Testis (tissue), 3 donors: ENCODE measurements around the gene URB1. TPM values are rescaled to one million over a fixed set of nuclear protein-coding genes. Genes with fewer than 3 reads are reported as not detected.
"Not testable (repeated sequence)": the region's sequence is repeated elsewhere in the genome, so short reads cannot be mapped to it uniquely, and the experiment has no call there.

Experiments
- DNase-seq: peaks from one replicate; pipeline ENCODE4 v3.0.0-alpha.2; 2019
- H3K27ac ChIP-seq, 2 donors: fragments of 200-600 bp; sonication (generic); one replicate each; pipeline ENCODE4 v1.5.1; 2019
- H3K27me3 ChIP-seq: fragments of 200-600 bp; sonication (generic); one replicate; pipeline ENCODE4 v1.5.1; 2019
- H3K36me3 ChIP-seq: fragments of 200-600 bp; sonication (generic); one replicate; pipeline ENCODE4 v1.5.1; 2017; ENCODE audit warnings: low read depth; ENCODE audit errors: missing control alignments
- H3K4me1 ChIP-seq: fragments of 200-600 bp; sonication (generic); one replicate; pipeline ENCODE4 v1.5.1; 2019
- H3K4me3 ChIP-seq, 2 donors: fragments of 200-600 bp; sonication (generic); one replicate each; pipeline ENCODE4 v1.5.1; 2017 to 2019
- H3K9me3 ChIP-seq: fragments of 200-600 bp; sonication (generic); one replicate; pipeline ENCODE4 v1.5.1; 2017
- POLR2A ChIP-seq: fragments of 450-650 bp; IDR thresholded peaks from one replicate; pipeline ENCODE4 v1.6.1; 2017; ENCODE audit warnings: antibody characterized with exemption, mild to moderate bottlenecking, moderate library complexity
- WGBS, 2 donors: methylation state at CpG; one replicate each; pipeline ENCODE4 v1.1.5; 2018; 5-methylcytosine and 5-hydroxymethylcytosine counted together
- intact Hi-C: fragments of 100-400 bp; cut with DNase I; formaldehyde crosslinking; loops from one replicate; pipeline ENCODE4 v1.15.1; 2023; ENCODE audit warnings: low total_unique reads
- polyA plus RNA-seq: library from polyadenylated mRNA; stranded (reverse); fragments of 350-450 nt; fragmentation: Illumina TruSeq; extraction: RNeasy Lipid Tissue Mini Kit (QIAGEN cat#74804); gene quantifications from one replicate; pipeline ENCODE4 v1.2.3, GENCODE V29; 2014; ENCODE audit warnings: low read depth, low replicate concordance; ENCODE audit not compliant: insufficient read depth
- total RNA-seq, 2 donors: library from RNA; depleted of rRNA; stranded (reverse); fragments of >200 nt; gene quantifications; one replicate each; pipeline ENCODE4 v1.2.3, GENCODE V29; 2016
- TF ChIP-seq, protein P1 (sequence below), 3 experiments: fragments of 450-650 bp in 2 of 3; fragments of 200-600 bp in 1 of 3; sonication (generic) in 1 of 3; IDR thresholded peaks; one replicate each; pipeline ENCODE4 v1.5.1; 2016 to 2019; ENCODE audit warnings: antibody characterized with exemption in 3 of 3, mild to moderate bottlenecking in 2 of 3, moderate library complexity in 1 of 3

The URB1 gene
- total and polyA plus RNA-seq, 3 donors from 2014 or later = 16.6 to 41.4 (median 38.8) TPM

DNA sequence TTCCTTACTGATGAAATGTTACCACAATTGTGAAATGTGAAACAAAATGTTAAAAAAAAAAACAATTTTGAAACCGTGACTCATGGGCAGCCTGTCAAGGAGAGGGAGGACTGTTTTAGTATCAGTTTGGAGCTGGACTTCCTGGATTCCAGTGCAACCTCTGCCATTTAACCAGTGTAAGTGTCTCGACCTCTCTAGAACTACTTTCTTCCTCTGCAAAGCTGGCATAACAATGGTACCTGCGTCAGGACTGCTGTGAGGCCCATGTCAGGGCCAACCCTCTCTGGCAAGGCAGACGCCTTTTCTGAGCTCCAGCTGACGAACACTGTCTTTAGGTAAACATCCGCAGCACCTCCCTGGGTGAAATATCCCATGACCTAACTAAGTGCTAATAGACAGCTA, 20.9 kb downstream of the URB1 start:
- intact Hi-C loops = no loop called here
- Histone ChIP-seq H3K4me1 (peaks cover 7% of the 10 kb centered on the region), H3K4me3 (no peak overlapping the region), H3K36me3 (no peaks in the 10 kb centered on the region), H3K27ac (peak overlapping the region; percentile 59 to 81), H3K9me3 (no peaks in the 10 kb centered on the region), H3K27me3 (no peaks in the 10 kb centered on the region)
- WGBS, 2 donors = 44 to 59% methylated on average over 6 of the region's 6 CpGs
- DNase-seq = peak; percentile 40
- TF ChIP-seq POLR2A = no peak

DNA sequence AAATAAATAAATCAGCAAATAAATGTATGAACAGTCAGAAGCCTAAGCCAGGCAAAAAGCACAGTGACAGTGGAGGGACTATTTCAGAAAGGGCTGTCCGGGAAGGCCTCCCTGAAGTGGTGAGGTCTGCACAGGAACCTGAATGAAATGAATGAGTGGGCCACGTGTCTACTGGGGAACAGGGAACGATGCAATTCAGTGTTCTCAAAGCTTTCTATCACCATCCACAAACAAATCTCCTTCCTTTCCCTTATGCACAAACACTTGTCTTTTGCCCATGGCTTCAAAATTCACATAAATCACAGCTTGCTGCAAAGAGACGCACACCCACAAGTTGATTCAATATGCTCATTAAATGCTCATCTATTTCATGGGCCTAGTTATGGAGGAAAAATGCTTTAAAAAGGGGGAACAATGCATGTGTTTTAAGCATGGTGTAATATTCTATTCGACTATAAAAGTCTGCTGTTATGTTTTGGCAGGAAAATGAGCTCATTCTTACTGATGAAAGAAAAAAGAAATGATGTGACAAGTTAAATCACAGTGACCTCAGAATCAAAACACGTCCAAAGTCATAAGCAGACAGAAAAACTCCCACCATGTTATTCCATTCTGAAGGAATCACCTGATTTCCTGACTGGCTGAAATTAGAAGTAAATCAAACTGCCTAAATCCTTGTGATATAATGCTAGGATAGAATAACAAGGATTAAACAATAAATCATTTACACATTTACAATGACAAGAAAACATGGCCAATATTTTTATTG, 21.6 kb downstream of the URB1 start:
- peaks cover 7% of the 10 kb centered on the region for H3K4me1 ChIP-seq
- no peaks in the 10 kb centered on the region for H3K9me3 ChIP-seq
- no peak for DNase-seq
- no peak overlapping the region for H3K4me3 ChIP-seq
- no peaks in the 10 kb centered on the region for H3K36me3 ChIP-seq
- H3K27ac ChIP-seq = peak overlapping the region; percentile 59 to 81
- 79 to 80% methylated on average over 6 of the region's 6 CpGs for WGBS, 2 donors
- TF ChIP-seq POLR2A = no peak
- TF ChIP-seq, protein P1, sequence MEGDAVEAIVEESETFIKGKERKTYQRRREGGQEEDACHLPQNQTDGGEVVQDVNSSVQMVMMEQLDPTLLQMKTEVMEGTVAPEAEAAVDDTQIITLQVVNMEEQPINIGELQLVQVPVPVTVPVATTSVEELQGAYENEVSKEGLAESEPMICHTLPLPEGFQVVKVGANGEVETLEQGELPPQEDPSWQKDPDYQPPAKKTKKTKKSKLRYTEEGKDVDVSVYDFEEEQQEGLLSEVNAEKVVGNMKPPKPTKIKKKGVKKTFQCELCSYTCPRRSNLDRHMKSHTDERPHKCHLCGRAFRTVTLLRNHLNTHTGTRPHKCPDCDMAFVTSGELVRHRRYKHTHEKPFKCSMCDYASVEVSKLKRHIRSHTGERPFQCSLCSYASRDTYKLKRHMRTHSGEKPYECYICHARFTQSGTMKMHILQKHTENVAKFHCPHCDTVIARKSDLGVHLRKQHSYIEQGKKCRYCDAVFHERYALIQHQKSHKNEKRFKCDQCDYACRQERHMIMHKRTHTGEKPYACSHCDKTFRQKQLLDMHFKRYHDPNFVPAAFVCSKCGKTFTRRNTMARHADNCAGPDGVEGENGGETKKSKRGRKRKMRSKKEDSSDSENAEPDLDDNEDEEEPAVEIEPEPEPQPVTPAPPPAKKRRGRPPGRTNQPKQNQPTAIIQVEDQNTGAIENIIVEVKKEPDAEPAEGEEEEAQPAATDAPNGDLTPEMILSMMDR (IDR thresholded peaks at IDR 0.05) = no peak
- intact Hi-C loops = no loop called here
- no peaks in the 10 kb centered on the region for H3K27me3 ChIP-seq

DNA sequence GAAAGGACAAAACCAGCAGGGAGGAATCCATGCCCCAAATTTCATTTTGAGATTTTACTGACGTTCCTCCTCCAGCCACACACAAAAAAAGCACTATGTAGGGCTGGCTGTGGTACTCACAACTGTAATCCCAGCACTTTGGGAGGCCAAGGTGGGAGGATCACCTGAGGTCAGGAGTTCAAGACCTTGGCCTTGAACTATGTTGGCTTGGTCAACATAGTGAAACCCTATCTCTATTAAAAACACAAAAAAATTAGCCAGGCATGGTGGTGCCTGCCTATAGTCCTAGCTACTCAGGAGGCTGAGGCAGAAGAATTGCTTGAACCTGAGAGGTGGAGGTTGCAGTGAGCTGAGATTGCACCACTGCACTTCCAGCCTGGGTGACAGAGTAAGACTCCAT, 23.9 kb downstream of the URB1 start:
- H3K36me3 ChIP-seq, intact Hi-C loops, H3K4me1 ChIP-seq, H3K4me3 ChIP-seq, H3K9me3 ChIP-seq, H3K27ac ChIP-seq, DNase-seq, H3K27me3 ChIP-seq: not testable (repeated sequence)
- WGBS, 2 donors = 61 to 72% methylated on average over 1 of the region's 1 CpG

DNA sequence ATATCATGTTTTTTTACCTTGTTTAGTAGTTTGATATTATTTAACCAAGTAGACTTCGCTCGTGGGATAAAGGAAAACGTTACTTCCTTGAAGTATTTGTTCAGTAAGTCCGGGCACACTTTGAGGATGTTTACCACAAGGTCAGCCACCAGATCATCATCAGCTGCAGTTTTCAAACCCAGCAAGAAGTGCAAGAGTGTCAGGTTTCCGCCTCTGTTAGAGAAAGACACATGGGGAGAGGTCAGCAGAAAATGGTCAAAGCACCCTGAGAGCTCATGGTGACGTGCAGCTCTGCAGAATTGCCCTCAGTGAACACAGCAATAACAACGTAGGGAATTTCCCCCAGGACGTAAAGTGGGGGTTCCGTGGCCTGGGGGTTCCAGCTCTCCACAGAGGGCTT, 24.4 kb downstream of the URB1 start:
- H3K27me3 ChIP-seq = no peaks in the 10 kb centered on the region
- intact Hi-C loops = no loop called here
- H3K36me3 ChIP-seq = no peaks in the 10 kb centered on the region
- 90 to 91% methylated on average over 9 of the region's 9 CpGs for WGBS, 2 donors
- no peak overlapping the region for H3K27ac ChIP-seq
- no peaks in the 10 kb centered on the region for H3K9me3 ChIP-seq
- DNase-seq = no peak
- H3K4me3 ChIP-seq = no peak overlapping the region
- TF ChIP-seq, protein P1 (IDR thresholded peaks at IDR 0.05) = no peak
- TF ChIP-seq POLR2A = no peak
- H3K4me1 ChIP-seq = peaks cover 7% of the 10 kb centered on the region

DNA sequence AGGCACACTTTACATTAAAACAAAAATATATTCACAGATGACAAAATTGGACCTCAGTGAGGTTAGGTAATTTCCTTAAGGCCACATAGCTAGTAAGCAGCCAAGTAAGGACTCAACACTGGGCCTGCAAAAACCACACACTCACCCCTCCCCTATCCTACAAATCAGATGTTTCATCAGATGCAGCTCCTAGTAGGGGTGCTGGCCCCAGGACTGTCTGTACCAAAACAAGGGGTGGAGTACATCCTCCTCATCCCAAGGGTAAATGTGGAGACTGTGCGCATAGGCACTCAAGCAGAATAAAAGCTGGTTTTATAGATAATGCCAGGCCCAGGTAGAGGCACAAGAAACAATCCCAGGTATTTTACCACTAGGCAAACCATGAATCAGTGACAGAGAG, 25.7 kb downstream of the URB1 start:
- no peak for DNase-seq
- no peak overlapping the region for H3K4me3 ChIP-seq
- WGBS, 2 donors = 92 to 97% methylated on average over 1 of the region's 1 CpG
- TF ChIP-seq POLR2A = no peak
- TF ChIP-seq, protein P1 (IDR thresholded peaks at IDR 0.05) = no peak
- intact Hi-C loops = no loop called here
- H3K27me3 ChIP-seq = no peaks in the 10 kb centered on the region
- peaks cover 4% of the 10 kb centered on the region for H3K4me1 ChIP-seq
- no peaks in the 10 kb centered on the region for H3K36me3 ChIP-seq
- H3K27ac ChIP-seq = no peak overlapping the region
- H3K9me3 ChIP-seq = no peaks in the 10 kb centered on the region

DNA sequence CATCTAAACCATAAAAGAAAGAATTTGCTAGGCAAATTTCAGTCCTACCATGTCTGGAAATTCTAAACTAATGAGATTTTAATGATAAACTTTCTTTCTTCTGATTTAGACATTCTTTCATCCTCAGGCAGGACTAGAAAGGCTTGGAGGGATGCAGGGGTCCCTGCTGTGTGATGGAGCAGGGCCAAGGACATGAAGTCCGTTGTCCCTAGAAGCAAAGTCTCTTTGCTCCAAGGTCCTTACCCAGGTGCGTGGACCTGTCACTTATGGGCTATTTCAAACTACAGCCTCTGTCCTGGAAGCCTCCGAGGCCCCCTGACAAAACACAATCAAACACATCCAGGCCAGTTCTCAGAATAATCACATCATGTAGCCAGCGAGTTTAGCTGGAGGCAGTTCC, 26.6 kb downstream of the URB1 start:
- Histone ChIP-seq H3K36me3 (no peaks in the 10 kb centered on the region), H3K4me3 (no peak overlapping the region), H3K27ac (no peak overlapping the region), H3K9me3 (no peaks in the 10 kb centered on the region), H3K27me3 (no peaks in the 10 kb centered on the region), H3K4me1 (no peaks in the 10 kb centered on the region)
- no peak for DNase-seq
- no peak for TF ChIP-seq POLR2A
- TF ChIP-seq, protein P1 (IDR thresholded peaks at IDR 0.05) = no peak
- 89 to 92% methylated on average over 4 of the region's 4 CpGs for WGBS, 2 donors
- intact Hi-C loops = no loop called here
